Ishikawa (cell line): ENCODE results near the gene REX1BD.

ENCODE experiments used
- CREB1 ChIP-seq: IDR thresholded peaks from 2 replicates; pipeline ENCODE4 v1.6.1; 2012; ENCODE audit warnings: low read depth
- NFIC ChIP-seq: IDR thresholded peaks from 2 replicates; pipeline ENCODE4 v1.6.1; 2012
- TAF1 ChIP-seq: IDR thresholded peaks from 2 replicates; pipeline ENCODE4 v1.6.1; 2012; ENCODE audit warnings: low read depth, mild to moderate bottlenecking
- TF ChIP-seq, protein P1 (sequence below): IDR thresholded peaks from 2 replicates; pipeline ENCODE4 v1.6.1; 2012

DNA sequence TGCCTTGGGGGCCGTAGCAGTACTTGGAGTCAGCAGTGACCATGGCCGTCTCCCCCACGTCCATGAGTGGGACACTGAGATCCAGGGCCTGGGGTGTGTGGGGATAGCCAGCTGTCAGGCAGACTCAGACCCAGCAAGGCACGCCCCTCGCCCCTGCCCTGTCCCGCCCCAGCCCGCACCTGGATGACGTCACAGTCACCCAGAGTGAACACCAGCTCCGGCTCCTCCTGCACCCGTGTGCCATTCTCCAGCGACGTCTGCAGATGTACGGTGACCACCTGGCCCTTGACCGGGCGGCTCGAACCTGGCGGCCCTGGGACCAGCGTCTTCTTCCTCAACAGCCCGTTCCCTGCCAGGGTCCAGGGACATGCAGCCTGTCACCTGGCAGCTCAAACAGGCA, 49.2 kb upstream of the REX1BD start:
- TF ChIP-seq CREB1 (no peak), TAF1 (no peak), NFIC (no peak)
- TF ChIP-seq, protein P1, sequence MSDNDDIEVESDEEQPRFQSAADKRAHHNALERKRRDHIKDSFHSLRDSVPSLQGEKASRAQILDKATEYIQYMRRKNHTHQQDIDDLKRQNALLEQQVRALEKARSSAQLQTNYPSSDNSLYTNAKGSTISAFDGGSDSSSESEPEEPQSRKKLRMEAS, result no peak
